Amniotic stem cell (primary cell): ENCODE measurements around the gene NKX3-2.
"Not testable (repeated sequence)": the region's sequence is repeated elsewhere in the genome, so short reads cannot be mapped to it uniquely, and the experiment has no call there.

Experiments
- DNase-seq: peaks from one replicate; lab custom pipeline; 2025; lab: John Stamatoyannopoulos, UW

The NKX3-2 gene

DNA sequence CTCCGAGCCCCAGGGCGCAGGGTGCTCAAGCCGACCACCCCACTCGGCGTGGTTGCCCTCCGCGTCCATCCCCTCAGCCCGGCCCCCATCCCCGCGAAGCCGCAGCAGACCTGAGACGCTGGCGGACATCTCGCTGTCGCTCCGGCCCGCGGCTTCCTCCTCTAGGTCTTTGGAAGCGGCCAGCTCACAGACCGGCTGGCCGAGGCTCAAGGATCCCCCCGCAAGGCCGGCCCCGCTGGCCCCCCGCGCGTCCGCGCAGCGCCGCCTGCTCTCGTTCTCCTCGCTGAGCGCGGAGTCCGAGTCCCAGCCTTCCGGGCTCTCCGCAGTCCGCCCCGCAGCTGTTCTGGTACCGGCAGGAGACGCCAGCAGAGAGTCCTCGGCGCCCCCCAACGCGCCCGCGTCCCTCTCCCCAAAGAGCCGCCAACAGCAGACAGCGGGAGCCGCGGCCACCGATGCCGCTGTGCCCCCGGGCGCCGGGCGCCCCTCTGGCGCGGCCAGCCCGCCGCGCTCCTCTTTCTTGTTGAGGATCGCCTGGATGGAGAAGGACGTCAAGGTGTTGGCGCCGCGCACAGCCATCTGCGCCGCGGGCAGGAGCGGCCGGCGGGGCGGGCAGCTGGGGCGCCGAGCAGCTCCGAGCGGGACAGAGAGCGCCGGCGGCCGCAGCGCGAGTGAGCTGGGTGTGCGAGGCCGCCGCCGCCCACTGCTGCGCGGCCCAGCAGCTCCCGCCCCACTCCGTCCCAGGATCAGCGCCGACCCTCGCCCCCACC is at the start of gene NKX3-2:
Gene NKX3-2, minus strand, starts transcription at position 670 of the 767 bp plus-strand sequence. Its CDS starts 94 bp downstream, at position 576.
- no peak for DNase-seq

DNA sequence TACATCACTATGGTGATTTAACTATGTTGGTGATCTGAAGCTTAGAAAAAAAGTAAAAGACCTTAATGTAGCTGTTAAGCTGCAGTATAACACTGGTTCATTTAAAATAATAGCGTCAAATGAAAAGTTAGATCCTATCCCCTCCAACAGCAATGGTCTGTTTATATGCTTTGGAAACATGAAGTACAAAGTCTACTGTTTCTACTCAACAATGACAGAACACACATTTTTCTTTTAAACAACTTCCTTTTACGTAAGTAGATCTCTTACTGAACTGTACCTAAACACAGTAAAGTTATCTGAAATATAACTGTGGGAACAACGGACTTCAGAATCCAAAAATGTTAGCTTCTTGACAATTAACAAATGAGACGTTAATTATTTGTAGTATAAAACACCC is 47.9 kb upstream of the NKX3-2 start:
- no peak for DNase-seq

DNA sequence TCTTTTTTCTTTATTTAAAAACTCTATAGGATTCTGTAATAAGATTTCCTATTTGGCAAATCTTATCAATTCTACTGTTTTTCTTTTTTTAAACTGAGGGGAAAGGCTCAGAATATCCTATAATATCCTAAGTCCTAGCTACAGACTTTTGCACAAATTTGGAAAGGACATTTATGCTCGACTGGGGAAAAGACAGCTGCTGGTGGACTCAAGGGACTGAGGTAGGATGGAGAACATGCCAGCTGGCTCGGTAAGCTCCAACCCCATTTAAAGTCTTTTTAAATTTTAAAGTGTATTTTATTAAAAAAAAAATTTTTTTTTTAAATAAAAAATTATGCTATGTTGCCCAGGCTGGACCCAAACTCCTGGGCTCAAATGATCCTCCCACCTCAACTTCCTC is 46.5 kb upstream of the NKX3-2 start:
- no peak for DNase-seq

DNA sequence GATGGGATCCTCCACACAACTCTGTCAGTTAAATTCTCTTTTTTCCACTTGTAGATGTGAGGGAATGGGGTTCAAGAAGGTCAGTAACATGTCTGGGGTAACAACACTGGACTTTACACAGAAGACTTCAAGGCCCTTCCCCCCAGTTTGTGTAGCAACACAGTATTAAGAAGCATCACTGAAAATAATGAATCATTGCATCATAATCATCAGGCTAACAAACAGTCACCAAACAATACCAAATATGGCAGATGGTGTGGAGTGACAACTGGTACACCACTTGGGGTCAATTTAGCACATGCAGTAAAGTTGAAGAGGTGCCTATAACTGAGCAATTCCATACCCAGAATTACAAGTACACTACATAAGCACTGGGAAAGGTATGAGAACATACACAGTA is 44.6 kb upstream of the NKX3-2 start:
- no peak for DNase-seq

DNA sequence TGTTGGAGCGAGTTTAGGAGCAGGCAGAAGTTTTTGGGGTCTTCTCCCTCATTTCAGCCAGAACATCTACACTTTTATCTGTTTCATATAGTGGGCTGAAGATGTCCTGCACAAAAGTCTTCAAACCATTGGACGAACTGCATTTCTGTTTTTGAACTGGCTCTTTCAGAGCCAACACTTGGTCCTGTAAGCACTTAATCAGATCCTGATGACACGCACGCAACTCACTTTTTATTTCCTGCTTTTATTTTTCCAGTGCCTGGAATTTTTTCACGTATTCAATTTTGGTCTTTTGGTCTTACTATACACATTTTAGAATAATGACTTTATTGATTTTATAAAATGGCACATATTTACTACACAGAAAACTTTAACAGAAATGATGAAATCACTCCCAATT is 40.2 kb upstream of the NKX3-2 start:
- no peak for DNase-seq

DNA sequence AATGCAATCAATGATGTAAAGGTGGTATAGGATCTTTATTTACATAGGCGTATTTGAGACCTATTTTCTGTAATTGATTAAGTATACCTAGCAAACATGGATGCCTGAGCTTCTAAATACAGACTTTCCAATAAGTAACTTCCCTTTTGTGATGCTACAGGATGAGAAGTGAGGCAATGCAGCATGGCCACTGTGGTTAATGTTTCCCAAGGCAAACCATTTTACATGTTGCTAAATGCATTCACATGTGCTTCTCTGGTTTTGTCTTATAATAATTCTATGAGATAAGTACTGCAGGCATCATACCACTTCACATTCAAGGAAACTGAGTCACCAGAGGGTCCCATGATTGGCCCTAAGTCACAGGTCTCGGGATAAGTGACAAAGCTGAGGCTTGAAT is 35.7 kb upstream of the NKX3-2 start:
- DNase-seq: no peak

DNA sequence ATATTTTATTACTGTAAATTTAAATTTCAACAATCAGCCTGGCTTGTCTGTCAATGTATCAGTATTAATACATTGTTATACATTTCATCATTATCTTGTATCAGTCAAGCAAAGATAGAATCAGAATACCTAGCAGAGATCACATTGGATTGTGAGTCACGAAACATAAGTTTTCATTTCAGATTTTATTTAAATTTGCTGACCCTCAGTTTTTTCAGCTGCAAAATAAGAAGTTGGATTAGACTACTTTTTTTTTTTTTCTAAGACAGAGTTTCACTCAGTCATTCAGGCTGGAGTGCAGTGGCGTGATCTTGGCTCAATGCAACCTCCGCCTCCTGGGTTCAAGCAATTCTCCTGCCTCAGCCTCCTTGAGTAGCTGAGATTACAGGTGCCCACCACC is 33.4 kb upstream of the NKX3-2 start:
- DNase-seq: no peak

DNA sequence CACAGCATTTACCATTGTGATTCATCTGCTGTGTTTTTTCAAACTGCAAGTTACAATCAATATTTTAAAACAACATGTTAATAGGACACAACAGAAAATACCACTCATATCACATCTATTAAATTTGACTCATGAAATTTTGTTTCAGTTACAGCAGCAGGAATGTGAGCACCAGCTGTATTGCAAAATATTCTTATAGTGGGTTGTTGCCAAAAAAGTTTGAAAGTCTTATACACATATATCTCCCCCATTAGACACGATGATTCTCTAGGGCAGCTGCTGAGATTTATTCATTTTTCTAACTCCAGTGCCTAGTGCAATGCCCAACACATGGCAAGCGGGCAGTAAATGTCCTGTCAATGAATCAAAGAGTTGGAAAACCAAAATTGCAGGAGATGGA is 26.6 kb upstream of the NKX3-2 start:
- DNase-seq: no peak

DNA sequence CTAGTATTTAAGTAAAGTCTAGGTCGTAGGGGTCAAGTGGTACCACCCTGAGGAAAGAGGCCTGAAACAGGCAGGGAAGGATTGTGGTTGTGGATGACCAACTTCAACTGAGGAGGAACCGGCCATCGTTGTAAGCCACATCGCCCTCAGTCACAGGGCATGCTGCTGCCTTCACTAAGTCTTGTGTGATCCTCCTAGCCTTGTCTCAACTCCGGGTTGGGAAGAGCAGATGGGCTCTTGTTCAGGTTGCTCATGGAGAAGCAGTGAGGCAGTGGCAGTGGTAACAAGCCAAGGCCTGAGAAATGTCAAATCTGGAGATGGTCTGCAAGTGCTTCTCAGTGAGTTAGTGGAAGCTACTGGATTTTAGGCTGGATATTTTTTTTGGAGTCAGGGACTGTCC is 22.8 kb upstream of the NKX3-2 start:
- DNase-seq: no peak

DNA sequence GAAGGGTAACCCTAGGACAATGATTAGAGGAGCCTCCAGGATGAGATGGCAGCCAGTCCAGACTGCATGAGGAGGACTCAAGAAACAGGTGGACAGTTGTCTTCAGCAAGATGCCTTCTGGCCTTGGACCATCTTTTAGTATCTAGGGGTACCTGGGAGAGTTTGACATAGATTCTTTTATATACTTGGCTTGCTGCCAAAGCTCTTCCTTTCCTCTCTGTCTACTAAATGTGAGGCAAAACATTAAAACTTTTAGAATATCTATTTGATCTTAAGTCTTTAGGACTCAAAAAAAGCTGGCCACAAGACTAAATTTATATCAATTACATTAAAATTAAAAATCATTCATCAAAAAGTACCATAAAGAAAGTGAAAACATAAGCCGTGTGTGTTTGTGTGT is 18.6 kb upstream of the NKX3-2 start:
- no peak for DNase-seq

DNA sequence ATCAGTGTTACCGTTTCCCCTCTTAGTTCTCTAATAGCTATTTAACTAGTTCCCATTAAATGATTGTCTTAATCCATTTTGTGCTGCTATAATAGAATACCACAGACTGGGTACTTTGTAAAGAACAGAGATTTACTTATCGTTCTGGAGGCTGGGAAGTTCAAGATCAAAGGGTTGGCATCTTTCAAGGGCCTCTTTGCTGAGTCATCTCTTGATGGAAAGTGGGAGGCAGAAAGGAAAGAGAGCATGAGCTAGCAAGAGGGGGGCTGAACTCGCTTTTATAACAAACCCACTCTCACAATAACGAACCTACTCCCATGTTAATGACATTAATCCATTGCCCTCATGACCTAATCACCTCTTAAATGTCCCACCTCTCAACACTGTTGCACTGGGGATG is 17.4 kb upstream of the NKX3-2 start:
- DNase-seq: no peak

DNA sequence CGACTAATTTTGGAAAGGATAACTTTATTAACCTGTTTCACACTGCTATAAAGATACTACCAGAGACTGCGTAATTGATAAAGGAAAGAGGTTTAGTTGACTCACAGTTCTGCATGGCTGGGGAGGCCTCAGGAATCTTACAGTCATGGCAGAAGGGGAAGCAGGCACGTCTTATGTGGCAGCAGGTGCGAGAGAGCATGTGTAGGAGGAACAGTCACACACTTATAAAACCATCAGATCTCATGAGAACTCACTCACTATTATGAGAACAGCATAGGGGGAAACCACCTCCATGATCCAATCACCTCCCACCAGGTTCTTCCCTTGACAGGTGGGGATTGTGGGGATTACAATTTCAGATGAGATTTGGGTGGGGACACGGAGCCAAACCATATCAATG is 15.8 kb upstream of the NKX3-2 start:
- DNase-seq: not testable (repeated sequence)

DNA sequence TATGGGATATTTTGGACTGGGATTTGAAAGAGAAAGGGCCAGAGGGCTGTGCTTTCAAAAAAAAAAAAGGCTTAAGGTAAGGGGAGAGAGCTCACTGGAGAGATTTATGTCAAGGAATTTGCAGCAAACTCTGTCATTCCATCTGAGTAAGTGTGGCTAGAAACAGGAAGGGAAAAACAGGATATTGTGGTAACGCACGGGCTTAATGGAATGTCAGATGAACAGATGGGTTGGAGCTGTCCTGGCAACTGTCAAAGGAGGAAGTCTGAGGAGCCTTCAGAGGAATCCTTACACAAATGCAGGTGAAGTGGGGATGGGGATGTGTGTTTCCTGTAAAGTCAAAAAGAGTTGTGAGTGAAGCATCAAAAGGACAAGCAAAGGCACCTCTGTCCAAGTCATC is 15.1 kb upstream of the NKX3-2 start:
- DNase-seq: no peak

DNA sequence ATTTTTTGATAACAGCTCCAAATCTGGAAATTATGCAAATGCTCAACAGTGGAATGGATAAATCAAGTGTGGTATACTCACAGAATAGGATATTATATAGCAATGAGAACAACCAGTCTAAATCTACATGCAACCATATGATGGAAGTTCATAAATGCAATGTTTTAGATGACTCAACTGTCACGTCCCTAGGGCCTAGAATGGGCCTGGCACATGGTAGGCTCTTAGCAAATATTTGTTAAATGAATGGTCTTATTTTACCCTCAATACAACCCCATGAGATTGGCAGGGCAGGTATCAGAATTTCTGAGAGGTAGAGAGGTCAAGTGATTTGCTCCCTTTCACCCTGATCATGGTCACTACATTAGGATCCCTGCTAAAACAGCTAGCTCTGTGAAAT is 14.6 kb upstream of the NKX3-2 start:
- no peak for DNase-seq

DNA sequence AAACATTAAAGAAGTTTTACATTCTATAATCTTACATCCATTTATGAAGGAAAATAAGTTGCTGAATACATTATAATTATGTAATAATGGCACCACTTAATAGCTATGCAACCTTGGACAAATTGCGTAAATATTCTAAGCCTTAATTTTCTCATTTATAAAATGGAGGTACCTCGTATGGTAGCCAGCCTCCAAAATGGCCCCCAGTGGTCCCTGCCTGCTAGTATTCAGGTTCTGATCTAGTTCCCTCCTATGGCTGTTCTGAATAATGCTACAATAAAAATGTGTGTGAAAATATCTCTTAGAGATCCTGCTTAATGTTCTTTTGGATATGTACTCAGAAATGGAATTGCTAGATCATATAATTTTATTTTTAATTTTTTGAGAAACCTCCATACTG is 11.0 kb upstream of the NKX3-2 start:
- no peak for DNase-seq

DNA sequence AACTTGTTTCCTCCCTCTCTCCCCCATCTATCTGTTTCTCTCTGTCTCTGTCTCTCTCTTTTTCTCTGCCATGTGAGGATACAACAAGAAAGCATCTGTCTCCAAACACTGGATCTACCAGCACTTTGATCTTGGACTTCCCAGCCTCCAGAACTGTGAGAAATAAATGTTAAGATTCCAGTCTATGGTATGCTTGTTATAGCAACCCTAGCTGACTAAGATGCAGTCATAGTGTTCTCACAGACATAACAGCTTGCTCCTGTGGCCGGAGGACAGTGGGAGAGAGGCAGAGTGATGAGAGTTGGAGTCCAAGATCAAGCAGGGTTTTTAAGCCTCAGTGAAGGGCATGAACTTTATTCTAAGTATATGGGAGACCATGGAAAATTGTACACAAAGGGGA is 8.8 kb upstream of the NKX3-2 start:
- no peak for DNase-seq

DNA sequence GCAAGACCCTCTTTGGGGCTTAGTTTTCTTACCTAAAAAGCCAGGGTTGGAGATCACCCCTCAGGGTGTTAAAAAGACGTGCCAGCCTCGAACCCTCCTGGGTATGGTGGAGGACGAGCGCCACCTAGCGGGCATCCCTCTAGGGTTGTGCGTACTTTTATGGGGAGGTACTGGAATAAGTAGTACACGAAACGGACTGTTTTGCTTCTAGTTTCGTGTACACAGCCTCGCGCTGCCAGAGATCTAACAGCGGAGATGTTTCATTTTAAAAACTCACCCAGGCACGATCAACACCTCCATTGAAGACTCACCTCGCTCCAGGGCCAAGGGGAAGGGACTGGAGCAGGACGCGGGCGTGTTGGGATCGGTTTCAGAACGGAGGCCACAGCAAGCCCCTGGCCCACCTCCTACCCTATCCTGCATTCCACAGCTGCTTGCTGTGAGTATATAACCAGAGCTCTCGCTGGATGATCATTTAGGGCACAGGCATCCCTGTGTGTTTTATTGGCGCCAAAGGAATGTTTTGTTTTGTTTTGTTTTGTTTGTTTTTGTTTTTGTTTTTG is 4.8 kb upstream of the NKX3-2 start:
- DNase-seq: peak; percentile 15

DNA sequence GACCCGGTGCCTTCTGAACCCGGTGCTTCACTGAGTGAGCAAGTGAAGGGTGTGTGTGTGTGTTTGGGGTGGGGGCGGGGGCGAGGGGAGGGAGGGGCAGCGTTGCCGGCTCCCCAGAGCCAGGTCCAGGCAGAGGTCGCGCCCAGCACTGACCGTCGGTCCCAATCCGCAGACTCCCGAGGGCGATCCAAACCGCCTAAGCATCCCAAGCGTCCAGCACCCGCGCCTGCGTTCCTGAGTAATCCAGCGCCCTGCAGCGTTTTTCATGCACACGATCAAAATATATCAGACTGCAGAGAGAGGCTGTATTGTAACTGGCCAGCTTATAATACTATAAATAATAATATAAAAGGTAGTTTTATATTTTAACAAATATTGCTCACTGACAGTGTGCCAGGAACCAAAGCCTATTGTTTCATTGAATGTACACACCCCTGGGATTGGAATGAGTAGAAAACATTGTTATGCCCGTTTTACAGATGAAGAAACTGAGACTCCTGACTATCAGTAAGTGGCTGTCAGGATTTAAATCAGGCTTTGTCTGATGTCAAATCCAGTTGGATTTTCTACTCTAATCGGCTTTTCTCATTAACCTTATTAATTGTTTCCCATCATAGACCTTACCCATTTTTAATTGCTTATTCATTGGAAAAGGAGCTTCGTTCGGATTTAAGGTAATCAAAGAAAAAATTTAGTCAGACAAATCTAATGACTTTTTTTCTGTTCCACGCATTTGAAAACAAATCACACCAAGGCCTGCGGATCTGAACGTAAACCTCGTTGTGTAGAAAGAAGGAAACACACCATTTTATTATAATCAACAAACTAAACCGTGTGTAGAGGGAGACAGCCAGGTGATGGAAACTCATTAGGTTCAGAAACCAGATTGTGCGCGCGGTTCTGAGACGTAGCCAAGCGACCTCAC is 4.0 kb upstream of the NKX3-2 start:
- no peak for DNase-seq

DNA sequence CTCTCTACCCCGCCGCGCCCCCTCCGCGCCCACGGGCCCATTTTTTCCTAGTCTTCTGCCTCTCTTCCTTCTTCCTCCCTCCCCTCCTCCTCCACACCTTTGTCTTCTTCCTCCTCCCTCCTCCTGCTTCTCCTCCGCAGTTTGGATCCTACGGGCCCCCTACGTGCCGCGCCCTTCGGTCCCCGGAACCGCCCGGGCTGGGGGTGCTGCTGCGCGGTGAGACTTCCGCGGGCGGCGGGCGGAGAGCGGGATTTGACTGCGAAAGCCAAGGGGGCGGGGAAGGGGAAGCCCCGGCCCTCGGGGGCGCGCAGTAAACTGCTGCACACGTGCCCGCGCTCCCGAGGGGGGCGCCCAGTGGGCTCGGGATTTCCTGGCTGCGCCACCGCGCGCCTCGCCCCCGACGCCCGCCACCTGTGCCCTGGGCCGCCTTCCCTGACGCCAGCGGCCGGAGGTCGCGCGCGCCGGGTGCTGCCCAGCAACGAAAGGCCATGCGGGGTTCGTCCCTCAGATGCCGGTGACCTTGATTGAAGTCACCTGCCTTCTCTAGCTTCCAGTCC is 3.3 kb upstream of the NKX3-2 start:
- no peak for DNase-seq

DNA sequence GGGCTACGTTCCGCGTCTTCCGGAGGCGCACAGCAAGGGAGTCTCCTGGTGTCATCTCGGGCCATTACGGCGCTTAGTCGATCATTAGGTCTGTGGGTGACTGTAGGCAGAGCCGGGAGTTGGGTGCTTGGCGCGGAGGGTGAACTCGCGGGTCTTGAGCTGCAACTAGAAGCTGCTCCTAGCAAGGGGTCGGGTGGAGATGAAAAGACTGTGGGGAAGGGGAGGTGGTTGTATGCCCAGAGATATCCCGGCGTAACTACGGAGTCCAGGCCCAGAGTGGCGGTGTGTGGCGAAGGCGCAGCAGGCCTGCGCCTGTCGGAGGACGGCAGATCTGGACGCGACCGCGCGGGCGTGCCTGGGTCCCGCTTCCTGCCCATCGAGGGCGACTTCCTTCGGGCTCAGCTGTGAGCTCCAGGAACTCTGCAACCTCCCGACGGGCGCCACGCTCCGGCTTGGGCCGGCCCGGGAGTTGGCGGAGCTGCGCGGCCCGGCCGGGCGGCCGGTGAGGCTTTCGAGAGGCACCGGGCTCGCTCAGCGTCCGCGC is 2.7 kb upstream of the NKX3-2 start:
- no peak for DNase-seq

DNA sequence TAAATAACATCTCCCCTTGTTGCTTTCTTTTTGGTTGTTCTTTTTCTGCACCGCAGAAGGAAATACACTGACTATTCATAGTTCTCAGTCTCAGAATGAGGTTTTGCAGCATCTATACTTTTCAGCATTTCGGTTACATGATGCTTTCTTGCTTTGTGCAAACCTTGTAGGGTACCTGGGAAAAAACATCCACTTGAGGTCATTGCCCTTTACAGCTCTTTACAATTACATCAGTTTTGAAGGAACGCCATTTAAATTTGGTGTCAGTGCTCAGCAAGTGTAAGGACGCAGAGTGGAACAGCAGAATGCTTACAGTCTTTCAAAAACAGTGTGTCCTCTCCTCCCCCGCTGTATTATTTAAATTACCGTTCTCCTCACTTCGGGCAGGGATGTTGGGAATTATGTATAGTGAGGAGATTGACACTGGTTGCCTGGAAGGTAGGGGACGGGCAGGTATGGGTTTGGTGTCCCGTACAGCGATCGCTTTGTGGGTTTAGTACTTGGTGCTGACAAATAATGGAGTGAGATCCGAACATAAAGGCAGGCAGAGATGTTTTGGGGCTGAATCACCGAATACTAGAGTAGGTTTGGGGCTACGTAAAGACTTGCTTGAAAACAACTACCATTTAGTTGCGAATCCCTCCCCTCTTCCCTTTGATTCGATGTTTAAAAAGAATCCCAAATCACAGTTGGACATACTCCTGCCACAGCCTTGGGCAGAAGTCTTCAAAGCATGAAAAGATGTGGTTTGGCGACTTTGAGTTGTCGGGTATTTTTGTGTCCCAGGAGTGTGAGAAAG is 2.0 kb upstream of the NKX3-2 start:
- no peak for DNase-seq

DNA sequence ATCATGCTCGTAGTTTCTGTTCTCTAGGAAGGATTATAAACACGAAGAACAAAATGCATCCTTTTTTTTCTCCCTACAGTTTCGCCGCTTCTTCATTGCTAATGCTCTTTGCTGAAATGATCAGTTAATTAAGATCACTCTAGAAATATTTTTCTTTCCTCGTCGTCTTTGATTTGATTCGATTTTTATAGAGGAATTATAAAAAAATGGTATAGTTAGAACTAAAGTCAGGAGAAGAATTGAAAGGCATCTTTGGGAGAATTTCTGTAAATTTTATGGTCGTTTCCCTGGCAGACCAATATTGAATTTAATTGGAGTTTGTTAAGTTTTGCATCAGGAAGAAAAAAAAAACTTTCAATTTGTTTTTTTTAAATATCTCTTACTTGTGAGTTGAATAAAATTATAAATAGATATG is 1.1 kb upstream of the NKX3-2 start:
- no peak for DNase-seq
